NCI-H82 (cell line): ENCODE measurements around the gene NEK1.
"Not testable (repeated sequence)": the region's sequence is repeated elsewhere in the genome, so short reads cannot be mapped to it uniquely, and the experiment has no call there.

Experiments used
- DNase-seq: peaks from one replicate; lab custom pipeline; 2025; lab: John Stamatoyannopoulos, UW

NEK1 gene

DNA sequence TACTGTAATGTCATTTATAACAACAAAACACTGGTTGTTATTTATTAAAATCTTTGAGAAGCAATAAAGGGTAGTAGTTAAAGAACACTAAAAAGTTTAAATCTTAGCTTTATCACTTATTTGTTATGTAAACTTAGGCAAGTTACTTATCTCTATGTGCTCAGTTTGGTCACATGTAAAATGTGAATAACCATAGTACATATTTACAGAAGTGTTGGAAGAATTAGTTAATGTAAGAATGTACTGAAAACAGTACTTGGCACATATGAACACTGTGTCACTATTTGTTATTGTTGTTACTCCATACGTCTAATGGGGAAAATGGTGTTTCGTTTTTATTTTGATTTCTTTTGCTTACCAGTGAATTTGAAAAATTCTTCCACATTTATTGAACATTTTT, 9.1 kb downstream of the NEK1 start:
- no peak for DNase-seq

DNA sequence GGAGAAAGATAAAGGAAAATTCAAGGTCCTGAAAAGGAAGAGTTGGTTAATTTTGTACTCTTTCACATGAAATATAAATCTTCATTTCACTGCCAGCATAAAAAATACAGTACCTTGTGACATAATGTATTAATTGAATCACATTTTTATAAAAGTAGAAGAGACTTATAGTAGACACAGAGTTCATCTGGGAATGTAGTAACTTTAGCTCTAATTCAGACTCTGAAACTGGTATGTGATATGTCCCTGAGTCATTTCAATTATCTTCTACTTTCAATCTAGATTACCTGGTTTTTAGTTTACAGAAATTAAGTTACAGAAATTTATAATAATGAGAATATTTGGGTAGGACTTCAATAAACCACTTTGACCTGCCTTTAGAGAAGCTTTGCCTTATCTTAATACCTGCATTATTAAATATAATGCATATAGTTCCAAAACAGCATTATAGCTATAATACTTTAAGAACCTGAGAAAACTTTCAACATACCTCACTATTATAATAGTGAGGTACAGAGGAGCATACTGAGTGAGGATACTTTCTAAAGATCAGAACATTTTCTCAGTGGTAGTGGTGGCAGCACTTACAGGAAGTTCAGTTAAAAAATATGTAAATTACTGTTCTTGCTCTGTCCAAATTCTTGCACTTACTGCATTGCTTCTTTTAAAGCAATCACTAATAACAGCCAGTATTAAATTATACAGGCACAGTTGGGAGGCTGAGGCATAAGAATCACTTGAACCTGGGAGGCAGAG, 11.2 kb downstream of the NEK1 start:
- DNase-seq, result no peak

DNA sequence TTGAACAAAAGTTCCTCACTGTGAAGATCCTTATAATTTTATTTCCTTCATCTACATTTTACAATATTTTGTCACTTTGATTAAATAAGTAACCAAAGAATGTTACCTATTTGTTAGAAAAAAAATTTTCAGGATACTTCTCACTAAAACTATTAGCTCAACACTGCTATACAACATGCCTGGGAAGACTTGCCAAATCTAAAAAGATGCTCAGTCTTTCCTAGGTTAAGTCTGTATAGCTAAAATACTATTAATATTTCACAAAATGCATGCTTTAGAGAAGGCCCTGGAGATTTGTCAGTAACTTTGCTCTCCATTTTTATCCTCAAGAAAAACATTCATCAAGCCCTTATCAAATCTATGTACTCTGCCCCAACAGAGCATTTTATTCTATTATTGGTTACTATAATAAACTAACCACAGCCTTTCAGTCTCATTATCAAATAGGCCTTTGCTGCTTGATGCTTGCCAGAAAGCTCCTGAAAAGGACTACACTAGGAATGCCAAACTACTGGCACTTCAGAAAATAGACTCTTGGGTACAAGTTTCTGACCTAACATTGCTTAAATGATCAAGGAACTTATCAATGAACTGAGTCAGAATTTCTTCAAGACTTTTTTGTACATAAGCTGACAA, 17.7 kb downstream of the NEK1 start:
- DNase-seq, result no peak

DNA sequence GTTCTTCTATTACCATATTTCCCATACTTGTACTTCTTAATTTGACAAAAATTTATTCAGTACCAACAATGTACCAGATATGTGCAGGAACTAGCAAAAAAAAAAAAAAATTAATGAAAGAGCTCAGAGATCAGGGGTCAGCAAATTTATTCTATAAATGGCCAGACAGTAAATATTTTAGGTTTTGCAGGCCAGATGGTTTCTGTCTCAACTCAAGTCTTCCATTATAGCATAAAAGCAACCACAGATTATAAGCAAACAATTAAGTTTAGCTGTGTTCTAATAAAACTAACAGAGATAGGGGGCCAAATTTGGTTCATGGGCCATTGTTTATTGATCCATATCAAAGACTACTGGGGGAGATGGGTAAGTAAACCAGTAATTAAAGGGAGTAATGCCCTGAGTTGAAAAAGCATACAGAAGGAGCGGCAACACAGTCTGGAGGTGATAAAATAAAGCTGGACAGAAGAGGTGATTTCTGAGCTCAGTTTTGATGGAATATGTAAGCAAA, 19.3 kb downstream of the NEK1 start:
- no peak for DNase-seq

DNA sequence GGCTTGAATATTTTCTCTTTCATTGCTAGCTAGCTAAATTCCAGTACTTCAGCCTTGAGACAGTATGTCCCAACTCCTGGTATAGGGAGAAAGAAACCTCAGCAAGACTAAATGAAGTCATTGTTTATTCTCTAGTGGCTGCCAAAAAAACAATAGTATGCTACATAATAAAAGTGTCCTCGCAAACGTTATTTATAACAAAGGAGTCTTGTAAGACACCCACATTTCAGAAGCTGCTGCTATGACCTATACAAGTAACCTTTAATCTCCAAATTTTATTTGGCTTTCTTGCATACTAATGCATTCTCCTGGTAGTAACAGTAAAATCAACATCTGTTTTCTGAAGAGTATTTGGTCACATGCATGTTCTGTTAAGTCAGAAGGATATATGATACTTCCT, 28.8 kb downstream of the NEK1 start:
- no peak for DNase-seq

DNA sequence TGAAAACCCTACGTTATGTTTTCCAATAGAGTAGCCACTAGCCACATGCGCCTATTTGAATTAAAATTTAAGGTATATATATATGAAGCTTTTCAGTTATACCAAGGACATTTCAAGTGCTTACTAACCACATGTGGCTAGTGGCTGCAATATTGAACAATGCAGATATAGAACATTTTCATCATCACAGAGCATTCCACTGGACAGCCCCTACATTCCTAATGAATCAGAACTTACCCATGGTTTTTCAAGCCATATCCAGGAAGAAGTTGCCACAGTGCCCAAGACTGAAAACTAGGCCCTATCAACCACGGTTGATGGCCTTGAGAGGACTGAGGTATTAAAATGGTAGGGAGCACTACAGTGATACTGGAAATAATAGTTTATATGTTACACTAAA, 29.7 kb downstream of the NEK1 start:
- DNase-seq, result no peak

DNA sequence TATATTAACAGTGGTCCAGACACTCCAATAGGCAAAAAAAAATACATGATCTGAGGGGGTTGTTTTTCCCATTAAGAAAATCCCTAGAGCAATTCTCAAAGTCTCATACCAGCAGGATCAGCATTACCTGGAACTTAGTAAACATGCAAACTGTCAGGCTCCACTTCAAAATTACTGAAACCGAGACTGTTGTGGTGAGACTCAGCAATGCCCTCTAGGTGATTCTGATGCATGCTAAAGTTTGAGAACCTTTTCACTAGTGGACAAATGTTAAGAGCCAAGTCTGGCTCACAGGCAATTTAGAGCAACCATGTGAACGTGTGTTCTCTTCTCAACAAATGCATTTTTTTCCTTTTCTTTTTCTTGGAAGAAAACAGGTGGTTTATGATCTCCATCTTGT, 30.2 kb downstream of the NEK1 start:
- DNase-seq, result no peak

DNA sequence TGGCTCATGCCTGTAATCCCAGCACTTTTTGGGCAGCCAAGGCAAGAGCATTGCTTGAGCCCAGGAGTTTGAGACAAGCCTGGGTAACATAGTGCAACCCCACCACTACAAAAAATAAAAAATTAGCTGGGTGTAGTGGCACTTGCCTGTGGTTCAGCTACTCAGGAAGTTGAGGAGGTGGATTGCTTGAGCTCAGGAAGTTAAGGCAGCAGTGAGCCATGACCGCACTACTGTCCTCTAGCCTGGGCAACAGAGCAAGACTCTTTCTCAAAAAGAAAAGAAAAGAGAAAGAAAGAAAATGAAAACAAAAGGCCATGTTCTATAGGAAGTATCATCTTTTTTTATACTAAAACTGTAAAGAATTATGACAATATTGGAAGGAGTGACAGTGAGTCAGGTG, 38.5 kb downstream of the NEK1 start:
- DNase-seq, result no peak

DNA sequence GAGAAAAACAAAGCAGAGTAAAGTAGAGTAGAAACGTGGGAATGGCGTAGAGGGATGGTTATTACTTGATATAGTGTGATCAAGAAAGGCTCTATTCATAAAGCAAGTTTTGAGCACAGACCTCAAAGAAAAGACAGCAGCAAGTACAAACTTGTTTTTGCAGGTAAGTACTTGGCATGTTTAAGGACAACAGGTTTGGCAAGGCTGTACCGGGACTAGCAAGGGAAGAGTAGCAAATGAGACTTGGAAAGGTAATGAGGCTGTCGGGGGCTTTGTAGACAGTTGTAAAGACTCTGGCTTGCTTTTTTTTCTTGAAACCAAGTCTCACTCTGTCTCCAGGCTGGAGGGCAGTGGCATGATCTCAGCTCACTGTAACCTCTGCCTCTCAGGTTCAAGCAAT, 40.9 kb downstream of the NEK1 start:
- DNase-seq, result no peak

DNA sequence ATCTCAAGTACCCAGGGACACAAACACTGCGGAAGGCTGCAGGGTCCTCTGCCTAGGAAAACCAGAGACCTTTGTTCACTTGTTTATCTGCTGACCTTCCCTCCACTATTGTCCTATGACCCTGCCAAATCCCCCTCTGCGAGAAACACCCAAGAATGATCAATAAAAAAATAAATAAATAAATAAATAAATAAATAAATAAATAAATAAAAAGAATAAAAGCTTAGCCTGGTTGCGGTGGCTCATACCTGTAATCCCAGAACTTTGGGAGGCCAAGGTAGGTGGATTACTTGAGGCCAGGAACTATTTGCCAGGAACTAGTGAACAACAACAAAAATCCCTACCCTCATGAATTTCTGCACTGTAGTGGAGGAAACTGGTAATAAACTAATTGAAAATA, 41.4 kb downstream of the NEK1 start:
- not testable (repeated sequence) for DNase-seq

DNA sequence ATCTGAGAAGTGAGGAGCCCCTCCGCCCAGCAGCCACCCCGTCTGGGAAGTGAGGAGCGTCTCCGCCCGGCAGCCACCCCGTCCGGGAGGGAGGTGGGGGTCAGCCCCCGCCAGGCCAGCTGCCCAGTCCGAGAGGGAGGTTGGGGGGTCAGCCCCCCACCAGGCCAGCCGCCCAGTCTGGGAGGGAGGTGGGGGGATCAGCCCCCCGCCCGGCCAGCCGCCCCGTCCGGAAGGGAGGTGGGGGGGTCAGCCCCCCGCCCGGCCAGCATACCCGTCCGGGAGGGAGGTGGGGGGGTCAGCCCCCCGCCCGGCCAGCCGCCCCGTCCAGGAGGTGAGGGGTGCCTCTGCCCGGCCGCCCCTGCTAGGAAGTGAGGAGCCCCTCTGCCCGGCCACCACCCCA, 42.1 kb downstream of the NEK1 start:
- not testable (repeated sequence) for DNase-seq

DNA sequence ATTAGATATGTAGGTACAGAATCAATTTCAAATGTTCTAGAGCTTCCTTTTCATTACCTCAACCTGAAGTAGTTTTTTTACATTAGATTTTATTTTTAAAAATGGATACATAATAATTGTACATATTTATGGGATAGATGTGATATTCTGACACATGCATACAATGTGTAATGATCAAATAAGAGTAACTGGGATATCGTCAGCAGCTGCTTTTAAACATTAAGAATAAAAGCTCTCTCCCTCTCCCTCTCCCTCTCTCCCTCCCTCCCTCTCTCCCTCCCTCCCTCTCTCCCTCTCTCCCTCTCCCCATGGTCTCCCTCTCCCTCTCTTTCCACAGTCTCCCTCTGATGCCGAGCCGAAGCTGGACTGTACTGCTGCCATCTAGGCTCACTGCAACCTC, 43.2 kb downstream of the NEK1 start:
- not testable (repeated sequence) for DNase-seq

DNA sequence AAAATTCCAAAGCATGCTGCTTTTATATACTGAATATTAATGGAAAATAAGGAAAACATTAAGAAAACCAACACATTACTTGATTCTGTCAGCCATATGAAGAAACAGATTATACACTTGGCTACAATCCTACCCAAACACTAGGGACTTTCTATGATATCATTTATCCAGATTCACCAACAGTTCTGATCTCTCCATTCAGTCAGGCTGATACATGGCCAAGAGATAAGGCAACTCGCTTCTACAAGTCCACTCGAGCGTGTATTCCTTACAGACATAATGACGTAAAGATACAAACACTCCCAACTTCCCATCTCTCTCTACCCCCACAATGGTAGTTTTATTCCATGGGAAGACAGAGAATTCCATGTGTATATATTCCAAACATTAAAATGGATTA, 44.5 kb downstream of the NEK1 start:
- DNase-seq, result no peak

DNA sequence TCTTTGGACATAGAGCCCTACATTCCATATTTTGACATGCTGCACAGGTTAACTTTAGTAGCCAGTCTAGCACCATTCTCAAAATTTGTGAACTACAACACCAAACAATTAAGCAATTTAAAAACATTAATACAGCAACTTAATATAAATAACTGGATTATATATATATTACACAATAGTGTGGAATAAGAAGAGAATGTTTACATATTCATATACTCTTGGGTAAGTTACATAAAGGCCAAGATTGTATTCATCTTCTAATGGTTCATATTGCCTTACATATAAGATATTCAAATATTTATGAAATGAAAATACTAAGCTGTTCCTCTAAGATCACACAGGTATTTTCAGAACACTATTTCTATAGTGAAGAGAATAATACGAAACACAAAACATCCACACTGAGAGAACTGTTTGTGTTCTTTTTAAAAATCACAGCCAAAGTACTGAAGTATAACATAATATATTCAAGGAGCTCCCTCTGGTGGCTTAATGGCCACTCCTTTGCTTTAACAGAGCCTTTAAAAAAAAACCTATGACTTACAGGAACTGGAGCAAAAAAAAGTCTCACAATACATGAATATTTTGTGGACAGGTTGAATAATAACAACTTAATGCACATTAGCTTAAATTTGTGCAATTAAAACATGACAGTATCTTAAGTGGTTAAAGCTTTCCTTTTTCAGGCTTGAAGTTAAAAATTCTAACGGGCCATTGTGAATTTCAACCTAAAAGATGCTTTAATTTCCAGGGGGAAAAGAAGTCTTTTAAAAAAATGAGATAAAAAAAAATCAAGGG, 46.2 kb downstream of the NEK1 start:
- peak; percentile 73 for DNase-seq

DNA sequence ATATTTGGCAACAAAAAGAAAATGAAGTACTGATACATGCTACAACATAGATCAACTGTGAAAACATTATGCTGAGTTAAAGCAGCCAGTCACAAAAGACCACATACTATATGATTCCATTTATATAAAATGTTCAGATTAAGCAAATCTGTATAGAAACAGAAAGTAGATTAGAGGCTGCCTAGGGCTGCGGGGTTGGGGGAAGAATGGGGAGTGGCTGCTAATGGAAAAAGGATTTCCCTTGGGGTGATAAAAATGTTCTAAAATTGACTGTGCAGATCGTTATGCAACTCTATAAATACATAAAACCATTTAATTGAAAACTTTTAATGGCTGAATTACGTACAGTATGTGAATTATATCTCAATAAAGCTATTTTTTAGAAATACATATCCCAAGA, 46.8 kb downstream of the NEK1 start:
- DNase-seq, result no peak

DNA sequence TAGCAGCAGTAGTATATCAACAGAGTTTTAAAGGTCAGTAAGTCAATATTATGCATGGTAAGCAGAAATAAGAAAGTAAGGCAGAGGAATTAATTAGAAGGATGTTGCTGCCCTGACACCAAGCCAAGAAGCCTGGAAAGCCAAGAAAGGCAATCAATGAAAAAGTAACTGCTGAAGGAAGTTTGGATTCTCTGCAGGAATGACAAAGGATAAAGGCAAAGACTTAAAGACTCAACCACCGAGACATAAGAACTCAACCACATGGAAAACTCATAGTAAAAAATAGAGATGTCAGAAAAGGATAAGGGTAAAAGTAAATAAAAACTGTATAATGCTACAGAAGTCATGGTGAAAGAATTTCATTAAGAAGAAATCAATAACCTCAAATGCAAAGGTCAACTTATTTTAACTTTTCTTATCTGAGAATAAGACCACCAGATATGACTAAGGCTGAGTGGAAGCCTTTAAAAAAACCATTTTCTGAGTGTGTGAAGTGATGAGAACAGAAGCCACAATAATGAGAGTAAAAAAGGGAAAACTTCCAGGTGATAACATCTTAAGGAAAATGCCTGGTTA, 55.2 kb downstream of the NEK1 start:
- no peak for DNase-seq

DNA sequence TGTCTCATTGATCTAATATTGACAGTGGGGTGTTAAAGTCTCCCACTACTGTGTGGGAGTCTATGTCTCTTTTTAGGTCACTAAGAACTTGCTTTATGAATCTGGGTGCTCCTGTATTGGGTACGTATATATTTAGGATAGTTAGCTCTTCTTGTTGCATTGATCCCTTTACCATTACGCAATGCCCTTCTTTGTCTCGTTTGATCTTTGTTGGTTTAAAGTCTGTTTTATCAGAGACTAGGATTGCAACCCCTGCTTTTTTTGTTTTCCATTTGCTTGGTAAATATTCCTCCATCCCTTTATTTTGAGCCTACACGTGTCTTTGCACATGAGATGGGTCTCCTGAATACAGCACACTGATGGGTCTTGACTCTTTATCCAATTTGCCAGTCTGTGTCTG, 65.8 kb downstream of the NEK1 start:
- DNase-seq, result not testable (repeated sequence)

DNA sequence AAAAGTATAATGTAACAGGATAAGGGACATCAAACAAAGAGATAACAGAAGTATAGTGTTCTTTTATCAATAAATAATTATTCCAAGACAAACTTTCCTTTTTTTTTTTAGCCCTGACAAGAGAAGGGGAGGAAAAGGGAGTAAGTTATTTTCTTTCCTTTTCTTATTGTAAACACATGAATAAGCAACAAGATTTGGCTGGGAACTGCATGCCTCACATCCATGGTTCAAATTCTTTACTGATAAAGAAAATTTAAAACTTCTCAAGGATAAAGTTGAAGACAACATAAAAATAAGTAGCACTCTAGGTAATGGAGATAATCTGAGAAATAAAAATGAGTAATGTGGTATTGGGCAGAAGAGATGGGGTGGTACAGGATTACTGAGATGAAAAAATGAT, 71.6 kb downstream of the NEK1 start:
- DNase-seq, result no peak

DNA sequence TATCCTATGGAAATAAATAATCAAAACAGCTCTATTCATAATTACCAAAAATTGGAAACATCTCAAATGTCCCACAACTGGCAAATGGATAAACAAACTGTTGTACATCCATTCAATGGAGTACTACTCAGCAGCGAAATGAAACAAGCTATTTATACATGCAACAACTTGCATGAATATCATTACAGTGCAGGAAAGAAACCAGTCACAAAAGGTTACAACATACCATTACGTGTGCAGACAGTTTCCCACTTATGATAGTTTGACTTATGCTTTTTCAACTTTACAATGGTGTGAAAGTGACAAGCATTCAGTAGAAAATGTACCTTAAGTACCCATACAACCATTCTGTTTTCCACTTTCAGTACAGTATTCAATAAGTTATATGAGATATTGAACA, 82.3 kb downstream of the NEK1 start:
- DNase-seq, result no peak

DNA sequence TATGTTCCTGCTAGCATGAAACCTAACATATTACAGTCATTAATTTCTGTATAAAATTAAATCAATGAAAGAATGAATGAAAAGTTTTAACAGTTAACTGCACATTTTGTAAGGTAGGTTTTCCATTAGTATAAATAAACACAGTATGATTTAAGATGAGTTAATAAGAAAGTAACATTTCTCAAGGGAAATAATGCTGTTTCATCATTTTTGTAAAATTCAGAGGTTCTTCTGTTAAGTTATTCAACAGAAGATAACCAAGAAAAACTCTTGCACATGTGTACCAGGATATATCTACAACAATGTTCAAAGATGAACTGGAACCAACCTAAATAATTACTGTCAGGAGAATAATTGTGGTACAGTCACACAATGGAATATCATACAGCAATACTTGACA, 88.6 kb downstream of the NEK1 start:
- DNase-seq, result no peak

DNA sequence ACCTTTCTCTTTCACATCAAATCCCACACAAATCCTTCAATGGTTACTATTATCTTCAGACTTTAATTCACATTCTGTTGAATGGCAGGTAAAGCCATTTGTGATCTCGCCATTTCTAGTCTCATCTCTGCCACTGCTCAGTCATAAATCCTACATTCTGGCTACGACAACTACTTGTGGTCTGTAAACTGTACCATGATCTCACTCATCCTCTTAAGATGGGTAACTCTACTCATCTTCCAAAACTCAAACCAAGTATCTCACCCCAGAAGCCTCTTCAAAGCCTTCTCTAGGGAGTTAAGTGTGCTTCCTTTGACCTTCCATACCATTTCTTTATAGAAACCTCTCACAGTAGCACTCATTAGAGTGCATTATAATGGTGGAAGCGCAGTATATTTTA, 101.8 kb downstream of the NEK1 start:
- DNase-seq, result no peak

DNA sequence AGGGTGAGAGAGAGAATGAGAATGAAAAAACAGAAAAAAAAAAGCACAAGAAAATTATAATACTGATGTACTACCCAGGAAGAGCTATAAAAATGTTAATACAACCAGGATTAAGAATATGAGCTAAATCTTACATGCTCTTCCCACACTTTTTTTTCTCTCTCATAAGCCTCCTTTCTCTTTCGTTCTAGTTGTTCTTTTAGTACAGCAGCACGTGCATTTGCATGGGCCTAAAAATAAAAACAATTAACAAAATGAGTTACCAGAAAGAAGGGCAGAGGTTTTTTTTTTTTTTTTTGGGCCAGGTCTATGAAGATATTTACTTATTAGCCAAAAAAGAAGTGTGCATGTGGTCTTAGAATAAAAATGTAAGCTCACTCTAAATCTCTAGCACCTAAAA, 105.5 kb downstream of the NEK1 start:
- no peak for DNase-seq

DNA sequence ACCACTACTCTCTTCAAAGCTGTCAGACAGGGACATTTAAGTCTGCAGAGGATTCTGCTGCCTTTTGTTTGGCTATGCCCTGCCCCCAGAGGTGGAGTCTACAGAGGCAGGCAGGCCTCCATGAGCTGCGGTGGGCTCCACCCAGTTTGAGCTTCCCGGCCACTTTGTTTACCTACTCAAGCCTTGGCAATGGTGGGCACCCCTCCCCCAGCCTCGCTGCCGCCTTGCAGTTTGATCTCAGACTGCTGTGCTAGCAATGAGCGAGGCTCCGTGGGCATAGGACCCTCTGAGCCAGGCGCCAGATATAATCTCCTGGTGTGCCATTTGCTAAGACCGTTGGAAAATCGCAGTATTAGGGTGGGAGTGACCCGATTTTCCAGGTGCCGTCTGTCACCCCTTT, 112.5 kb downstream of the NEK1 start:
- DNase-seq, result not testable (repeated sequence)
